ENCODE data around the gene OR7G3. TPM values are rescaled to one million over a fixed set of nuclear protein-coding genes. Genes with fewer than 3 reads are reported as not detected.

OR7G3 gene
- total RNA-seq (not detected), polyA plus RNA-seq (not detected)

GRCh38 chr19:9126900-9127405, at the start of gene OR7G3:
Gene OR7G3 (minus strand): TSS chr19:9126950. CDS start chr19:9126950, 0 bp downstream.
- no peaks in the 10 kb centered on the region for H3K36me3 ChIP-seq (ENCODE audit: insufficient read depth, low read length)
- Mint-ChIP-seq H3K9me3 (no peaks in the 10 kb centered on the region), H3K4me3 (no peak within 1 kb of the TSS), H3K27ac (peak within 1 kb of the TSS in 2 of 8 donors; percentile 19 to 33), H3K4me1 (peaks cover 2 to 7% (median 5%) of the 10 kb centered on the region in 3 donors), H3K36me3 (peaks cover 0 to 4% (median 0%) of the 10 kb centered on the region in 3 donors), H3K27me3 (peaks cover 14 to 34% of the 10 kb centered on the region in 2 donors)
- ChIA-PET POLR2A (no interaction called here), CTCF (no interaction called here)
- no peaks in the 10 kb centered on the region for H3K9me3 ChIP-seq (ENCODE audit: low read length)
- H3K27me3 ChIP-seq (ENCODE audit: insufficient read depth, low read length, poor library complexity, severe bottlenecking), result no peaks in the 10 kb centered on the region
- H3K27ac ChIP-seq (ENCODE audit: low read depth, low read length), result no peak within 1 kb of the TSS
- DNase-seq, result no peak
- H3K4me3 ChIP-seq (ENCODE audit: low read length), result no peak within 1 kb of the TSS
- H3K4me1 ChIP-seq (ENCODE audit: insufficient read depth, low read length), result no peaks in the 10 kb centered on the region

- Histone ChIP-seq H3K9me3 (ENCODE audit: low read length) (no peaks in the 10 kb centered on the region), H3K4me1 (ENCODE audit: insufficient read depth, low read length) (no peaks in the 10 kb centered on the region), H3K36me3 (ENCODE audit: insufficient read depth, low read length) (no peaks in the 10 kb centered on the region), H3K4me3 (ENCODE audit: low read length) (no peak overlapping the region), H3K27ac (ENCODE audit: low read depth, low read length) (no peak overlapping the region), H3K27me3 (ENCODE audit: insufficient read depth, low read length, poor library complexity, severe bottlenecking) (no peaks in the 10 kb centered on the region)
- DNase-seq, result no peak
- Mint-ChIP-seq H3K4me3 (no peak overlapping the region), H3K36me3 (peaks cover 0 to 4% (median 0%) of the 10 kb centered on the region in 3 donors), H3K27ac (no peak overlapping the region), H3K9me3 (peaks cover 0 to 3% (median 0%) of the 10 kb centered on the region in 5 donors), H3K27me3 (peaks cover 5 to 10% of the 10 kb centered on the region in 2 donors), H3K4me1 (no peaks in the 10 kb centered on the region)
- ChIA-PET CTCF (no interaction called here), POLR2A (no interaction called here)
Observed at GRCh38 chr19:9175326-9175725, 48.6 kb upstream of the OR7G3 start.

- CTCF ChIA-PET, result no interaction called here
- Mint-ChIP-seq H3K27me3 (no peaks in the 10 kb centered on the region), H3K4me3 (no peak overlapping the region), H3K9me3 (peaks cover 0 to 5% (median 3%) of the 10 kb centered on the region in 5 donors), H3K36me3 (peaks cover 0 to 9% (median 9%) of the 10 kb centered on the region in 3 donors), H3K4me1 (no peaks in the 10 kb centered on the region), H3K27ac (no peak overlapping the region)
- no peaks in the 10 kb centered on the region for H3K4me1 ChIP-seq (ENCODE audit: insufficient read depth, low read length)
- H3K27ac ChIP-seq (ENCODE audit: low read depth, low read length), result no peak overlapping the region
- POLR2A ChIA-PET, result no interaction called here
- no peaks in the 10 kb centered on the region for H3K9me3 ChIP-seq (ENCODE audit: low read length)
- H3K4me3 ChIP-seq (ENCODE audit: low read length), result no peak overlapping the region
- no peaks in the 10 kb centered on the region for H3K27me3 ChIP-seq (ENCODE audit: insufficient read depth, low read length, poor library complexity, severe bottlenecking)
- H3K36me3 ChIP-seq (ENCODE audit: insufficient read depth, low read length), result no peaks in the 10 kb centered on the region
- DNase-seq, result no peak
Observed at GRCh38 chr19:9171393-9171991, 44.7 kb upstream of the OR7G3 start.

- no peaks in the 10 kb centered on the region for H3K27me3 Mint-ChIP-seq
- H3K4me1 Mint-ChIP-seq, result peaks cover 0 to 4% (median 1%) of the 10 kb centered on the region in 3 donors
- H3K9me3 ChIP-seq (ENCODE audit: low read length), result no peaks in the 10 kb centered on the region
- no peak for DNase-seq
- H3K27ac Mint-ChIP-seq, result no peak overlapping the region
- peaks cover 0 to 4% (median 0%) of the 10 kb centered on the region in 5 donors for H3K9me3 Mint-ChIP-seq
- H3K36me3 Mint-ChIP-seq, result peaks cover 13 to 48% (median 34%) of the 10 kb centered on the region in 3 donors
- ChIA-PET POLR2A (no interaction called here), CTCF (no interaction called here)
- H3K27me3 ChIP-seq (ENCODE audit: insufficient read depth, low read length, poor library complexity, severe bottlenecking), result no peaks in the 10 kb centered on the region
- no peak overlapping the region for H3K4me3 Mint-ChIP-seq
- H3K4me3 ChIP-seq (ENCODE audit: low read length), result no peak overlapping the region
- peaks cover 13% of the 10 kb centered on the region for H3K36me3 ChIP-seq (ENCODE audit: insufficient read depth, low read length)
- H3K4me1 ChIP-seq (ENCODE audit: insufficient read depth, low read length), result no peaks in the 10 kb centered on the region
- no peak overlapping the region for H3K27ac ChIP-seq (ENCODE audit: low read depth, low read length)
Observed at GRCh38 chr19:9166846-9167245, 40.1 kb upstream of the OR7G3 start.

GRCh38 chr19:9165261-9165660, 38.5 kb upstream of the OR7G3 start:
- POLR2A ChIA-PET, result no interaction called here
- no peaks in the 10 kb centered on the region for H3K27me3 Mint-ChIP-seq
- no peak overlapping the region for H3K27ac ChIP-seq (ENCODE audit: low read depth, low read length)
- CTCF ChIA-PET, result no interaction called here
- no peaks in the 10 kb centered on the region for H3K27me3 ChIP-seq (ENCODE audit: insufficient read depth, low read length, poor library complexity, severe bottlenecking)
- peaks cover 0 to 9% (median 0%) of the 10 kb centered on the region in 5 donors for H3K9me3 Mint-ChIP-seq
- H3K9me3 ChIP-seq (ENCODE audit: low read length), result no peaks in the 10 kb centered on the region
- DNase-seq, result no peak
- no peaks in the 10 kb centered on the region for H3K4me1 ChIP-seq (ENCODE audit: insufficient read depth, low read length)
- H3K36me3 Mint-ChIP-seq, result peaks cover 28 to 64% (median 50%) of the 10 kb centered on the region in 3 donors
- no peak overlapping the region for H3K4me3 Mint-ChIP-seq
- peaks cover 0 to 4% (median 1%) of the 10 kb centered on the region in 3 donors for H3K4me1 Mint-ChIP-seq
- H3K4me3 ChIP-seq (ENCODE audit: low read length), result no peak overlapping the region
- peaks cover 29% of the 10 kb centered on the region for H3K36me3 ChIP-seq (ENCODE audit: insufficient read depth, low read length)
- H3K27ac Mint-ChIP-seq, result no peak overlapping the region

- H3K9me3 Mint-ChIP-seq, result peaks cover 0 to 10% (median 4%) of the 10 kb centered on the region in 5 donors
- H3K4me1 Mint-ChIP-seq, result peaks cover 0 to 4% (median 2%) of the 10 kb centered on the region in 3 donors
- CTCF ChIA-PET, result no interaction called here
- POLR2A ChIA-PET, result no interaction called here
- no peak overlapping the region for H3K27ac Mint-ChIP-seq
- H3K4me3 ChIP-seq (ENCODE audit: low read length), result no peak overlapping the region
- H3K36me3 Mint-ChIP-seq, result peaks cover 44 to 92% (median 60%) of the 10 kb centered on the region in 3 donors
- H3K27ac ChIP-seq (ENCODE audit: low read depth, low read length), result no peak overlapping the region
- peaks cover 4% of the 10 kb centered on the region for H3K9me3 ChIP-seq (ENCODE audit: low read length)
- peaks cover 59% of the 10 kb centered on the region for H3K36me3 ChIP-seq (ENCODE audit: insufficient read depth, low read length)
- no peak overlapping the region for H3K4me3 Mint-ChIP-seq
- no peak for DNase-seq
- H3K27me3 ChIP-seq (ENCODE audit: insufficient read depth, low read length, poor library complexity, severe bottlenecking), result no peaks in the 10 kb centered on the region
- peaks cover 0 to 1% of the 10 kb centered on the region in 2 donors for H3K27me3 Mint-ChIP-seq
- H3K4me1 ChIP-seq (ENCODE audit: insufficient read depth, low read length), result no peaks in the 10 kb centered on the region
Observed at GRCh38 chr19:9161427-9161826, 34.7 kb upstream of the OR7G3 start.

- Histone ChIP-seq H3K9me3 (ENCODE audit: low read length) (peaks cover 4% of the 10 kb centered on the region), H3K27me3 (ENCODE audit: insufficient read depth, low read length, poor library complexity, severe bottlenecking) (no peaks in the 10 kb centered on the region), H3K4me1 (ENCODE audit: insufficient read depth, low read length) (no peaks in the 10 kb centered on the region), H3K36me3 (ENCODE audit: insufficient read depth, low read length) (peaks cover 63% of the 10 kb centered on the region), H3K27ac (ENCODE audit: low read depth, low read length) (no peak overlapping the region), H3K4me3 (ENCODE audit: low read length) (no peak overlapping the region)
- H3K36me3 Mint-ChIP-seq, result peaks cover 44 to 96% (median 58%) of the 10 kb centered on the region in 3 donors
- peaks cover 0 to 1% of the 10 kb centered on the region in 2 donors for H3K27me3 Mint-ChIP-seq
- H3K9me3 Mint-ChIP-seq, result peaks cover 0 to 10% (median 4%) of the 10 kb centered on the region in 5 donors
- H3K4me1 Mint-ChIP-seq, result peaks cover 12 to 18% (median 13%) of the 10 kb centered on the region in 3 donors
- DNase-seq, result no peak
- POLR2A ChIA-PET, result no interaction called here
- CTCF ChIA-PET, result interaction anchor here (1.4 kb wide), 1 partner anchor 13 kb away, joined by 3 read pairs; no protein-coding TSS in a partner anchor
- no peak overlapping the region for H3K4me3 Mint-ChIP-seq
- no peak overlapping the region for H3K27ac Mint-ChIP-seq
Observed at GRCh38 chr19:9159891-9160290, 33.1 kb upstream of the OR7G3 start.

GRCh38 chr19:9156304-9156703, 29.6 kb upstream of the OR7G3 start:
- DNase-seq, result no peak
- peaks cover 38 to 48% (median 46%) of the 10 kb centered on the region in 3 donors for H3K4me1 Mint-ChIP-seq
- peaks cover 0 to 9% (median 4%) of the 10 kb centered on the region in 5 donors for H3K9me3 Mint-ChIP-seq
- peak overlapping the region in 1 of 8 donors; percentile 65 for H3K27ac Mint-ChIP-seq
- H3K36me3 Mint-ChIP-seq, result peaks cover 33 to 82% (median 44%) of the 10 kb centered on the region in 3 donors
- ChIA-PET POLR2A (no interaction called here), CTCF (no interaction called here)
- H3K4me3 ChIP-seq (ENCODE audit: low read length), result no peak overlapping the region
- H3K27me3 ChIP-seq (ENCODE audit: insufficient read depth, low read length, poor library complexity, severe bottlenecking), result no peaks in the 10 kb centered on the region
- H3K4me1 ChIP-seq (ENCODE audit: insufficient read depth, low read length), result peaks cover under 1% of the 10 kb centered on the region
- no peak overlapping the region for H3K4me3 Mint-ChIP-seq
- peaks cover 0 to 1% of the 10 kb centered on the region in 2 donors for H3K27me3 Mint-ChIP-seq
- peaks cover 4% of the 10 kb centered on the region for H3K9me3 ChIP-seq (ENCODE audit: low read length)
- H3K36me3 ChIP-seq (ENCODE audit: insufficient read depth, low read length), result peaks cover 44% of the 10 kb centered on the region
- H3K27ac ChIP-seq (ENCODE audit: low read depth, low read length), result no peak overlapping the region
